Measurements from ENCODE around the gene COL27A1. TPM values are rescaled to one million over a fixed set of nuclear protein-coding genes. Genes with fewer than 3 reads are reported as not detected.

Gene COL27A1
- total RNA-seq, 1 donor from 2014 or later = 9.3 TPM

GRCh38 chr9:114138552-114138971 is 16.8 kb upstream of the COL27A1 start:
- Histone ChIP-seq H3K4me1 (no peaks in the 10 kb centered on the region), H3K27me3 (no peaks in the 10 kb centered on the region), H3K27ac (no peak overlapping the region), H3K9me3 (no peaks in the 10 kb centered on the region), H3K4me3 (no peak overlapping the region), H3K36me3 (no peaks in the 10 kb centered on the region)
- no peak for TF ChIP-seq CTCF (IDR thresholded peaks at IDR 0.05)
- intact Hi-C loops (cut with DNase I) = no loop called here
- DNase-seq (ENCODE audit: low spot score in 2 of 2) = peak in 1 of 2 donors; percentile 73

GRCh38 chr9:114139071-114139470 is 16.3 kb upstream of the COL27A1 start:
- Histone ChIP-seq H3K4me1 (no peaks in the 10 kb centered on the region), H3K9me3 (no peaks in the 10 kb centered on the region), H3K36me3 (no peaks in the 10 kb centered on the region), H3K4me3 (no peak overlapping the region), H3K27me3 (no peaks in the 10 kb centered on the region), H3K27ac (no peak overlapping the region)
- no peak for DNase-seq (ENCODE audit: low spot score in 2 of 2)
- TF ChIP-seq CTCF (IDR thresholded peaks at IDR 0.05) = no peak
- intact Hi-C loops (cut with DNase I) = no loop called here

- DNase-seq (ENCODE audit: low spot score in 2 of 2) = no peak
- no peak overlapping the region for H3K4me3 ChIP-seq
- no peaks in the 10 kb centered on the region for H3K9me3 ChIP-seq
- intact Hi-C loops (cut with DNase I) = no loop called here
- no peak for TF ChIP-seq CTCF (IDR thresholded peaks at IDR 0.05)
- H3K4me1 ChIP-seq = no peaks in the 10 kb centered on the region
- no peaks in the 10 kb centered on the region for H3K27me3 ChIP-seq
- no peaks in the 10 kb centered on the region for H3K36me3 ChIP-seq
- H3K27ac ChIP-seq = no peak overlapping the region
These were observed 14.9 kb upstream of the COL27A1 start for GRCh38 chr9:114140401-114140800.

GRCh38 chr9:114140850-114141249 is 14.5 kb upstream of the COL27A1 start:
- no peak overlapping the region for H3K27ac ChIP-seq
- DNase-seq (ENCODE audit: low spot score in 2 of 2) = no peak
- H3K4me1 ChIP-seq = no peaks in the 10 kb centered on the region
- intact Hi-C loops (cut with DNase I) = no loop called here
- no peaks in the 10 kb centered on the region for H3K36me3 ChIP-seq
- H3K27me3 ChIP-seq = no peaks in the 10 kb centered on the region
- no peaks in the 10 kb centered on the region for H3K9me3 ChIP-seq
- TF ChIP-seq CTCF (IDR thresholded peaks at IDR 0.05) = no peak
- H3K4me3 ChIP-seq = no peak overlapping the region

GRCh38 chr9:114141553-114142402 is 13.6 kb upstream of the COL27A1 start:
- H3K27me3 ChIP-seq = no peaks in the 10 kb centered on the region
- no peaks in the 10 kb centered on the region for H3K9me3 ChIP-seq
- no peak for DNase-seq (ENCODE audit: low spot score in 2 of 2)
- H3K4me3 ChIP-seq = no peak overlapping the region
- TF ChIP-seq CTCF (IDR thresholded peaks at IDR 0.05) = no peak
- H3K36me3 ChIP-seq = no peaks in the 10 kb centered on the region
- H3K4me1 ChIP-seq = no peaks in the 10 kb centered on the region
- intact Hi-C loops (cut with DNase I) = no loop called here
- H3K27ac ChIP-seq = no peak overlapping the region
